GM21717 (cell line): Measurements from ENCODE around the gene SERTM1.

Experiments
- ATAC-seq: cut with Tn5 transposase; IDR thresholded peaks from one replicate; pipeline ENCODE4 v1.9.1; 2021; ENCODE audit warnings: mild to moderate bottlenecking, moderate library complexity; ENCODE audit not compliant: unreplicated experiment

The SERTM1 gene

DNA sequence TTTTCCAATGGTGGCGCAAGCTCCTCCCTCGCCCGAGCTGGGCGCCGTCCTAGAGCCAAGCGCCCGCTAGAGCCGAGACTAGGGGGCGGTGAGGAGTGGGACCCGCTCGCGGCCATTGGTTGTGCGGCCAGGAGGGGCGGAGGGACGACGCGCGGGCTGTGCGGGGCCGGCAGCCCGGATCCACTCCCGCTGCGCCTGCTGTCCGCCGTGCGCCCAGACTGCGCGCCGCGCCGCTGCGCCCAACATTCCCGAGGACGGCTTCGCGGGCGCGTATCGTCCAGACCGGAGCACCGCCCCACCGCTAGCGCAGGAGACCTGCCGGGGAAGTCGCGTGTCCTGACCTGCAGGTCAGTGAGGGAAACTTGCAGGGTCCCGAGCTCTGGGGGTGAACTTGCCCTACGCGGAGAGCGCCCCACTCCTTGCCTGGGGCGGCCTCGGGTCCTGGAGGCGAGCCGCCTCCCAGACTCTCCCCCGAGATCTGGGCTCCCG, at the start of gene SERTM1:
TSS of gene SERTM1 (plus strand) at position 183 of the 489 bp plus-strand sequence. CDS start 21,059 bp downstream, outside the sequence.
- ATAC-seq = no peak

DNA sequence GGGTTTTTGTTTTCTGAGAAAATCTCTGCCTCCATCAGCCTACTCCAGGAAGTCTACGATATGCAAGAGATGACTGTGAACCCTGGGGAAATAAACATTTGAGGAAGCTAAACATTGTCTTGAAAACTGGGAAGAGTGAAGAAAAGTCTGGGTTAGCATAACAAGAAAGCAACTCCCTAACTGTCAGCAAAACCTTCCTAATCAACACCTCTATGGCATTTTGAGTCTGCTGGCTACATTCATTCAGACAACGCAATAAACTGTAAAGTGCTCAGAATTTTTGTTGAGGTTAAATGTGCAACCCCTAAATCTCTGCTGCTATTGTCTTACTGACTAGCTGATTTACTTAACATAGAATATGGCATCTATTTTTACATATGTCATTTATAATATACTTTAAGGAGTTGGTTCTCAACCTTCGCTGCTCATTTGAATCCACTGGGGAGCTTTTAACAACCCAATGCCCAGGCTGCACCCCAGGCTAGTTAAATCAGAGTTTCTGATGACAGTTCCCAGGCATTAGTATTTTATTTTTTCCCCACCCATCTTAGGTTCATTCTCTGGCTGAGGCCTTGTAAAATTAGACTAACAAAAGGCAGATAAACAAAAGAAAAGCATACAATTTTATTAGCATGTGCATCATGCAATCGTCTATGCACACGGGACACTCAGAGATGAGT, 45.3 kb upstream of the SERTM1 start:
- no peak for ATAC-seq

DNA sequence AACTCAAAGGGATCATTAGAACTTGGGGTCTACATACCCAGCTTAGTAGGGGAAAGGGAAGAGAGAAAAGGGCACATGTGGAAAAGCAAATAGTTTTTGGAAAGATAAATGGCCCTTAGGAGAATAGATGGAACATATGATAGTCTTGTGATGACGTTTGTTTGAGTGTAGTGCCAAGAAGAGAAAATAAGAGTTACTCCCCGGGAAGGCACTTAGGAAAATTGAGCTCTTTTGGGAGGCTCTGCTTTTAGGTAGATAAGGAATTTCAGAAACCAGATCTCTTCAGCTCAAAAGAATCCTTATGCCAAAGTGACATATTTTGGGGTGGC, 44.8 kb upstream of the SERTM1 start:
- no peak for ATAC-seq

DNA sequence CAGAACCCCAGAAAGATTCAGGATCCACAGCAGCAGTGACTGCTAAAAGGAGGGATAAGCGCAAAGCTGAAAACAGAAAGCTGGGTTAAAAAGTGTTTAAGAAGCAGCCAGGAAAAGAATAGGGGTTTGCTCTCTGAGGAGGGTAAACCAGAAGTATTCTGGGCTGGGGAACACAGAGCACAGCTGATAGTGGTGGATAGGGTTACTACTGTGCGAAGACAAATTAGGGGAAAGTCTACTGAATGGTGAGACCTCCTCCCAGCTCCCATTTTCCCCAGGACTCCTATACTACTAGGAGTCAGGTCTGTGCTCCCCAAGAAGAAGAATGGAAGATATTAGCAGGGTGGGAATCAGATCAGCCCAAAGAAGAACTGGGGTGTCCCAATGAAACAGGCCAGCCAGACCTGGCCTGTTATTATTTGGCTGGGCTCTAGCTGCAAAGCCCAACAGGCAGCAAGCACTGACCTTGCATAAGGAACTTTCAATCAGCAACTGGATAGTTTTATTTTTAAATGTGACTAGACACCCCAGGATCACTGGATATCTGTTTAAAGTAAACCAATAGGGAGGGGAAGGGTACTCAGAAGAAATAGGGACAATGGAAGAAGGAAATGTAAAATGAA, 43.5 kb upstream of the SERTM1 start:
- no peak for ATAC-seq

DNA sequence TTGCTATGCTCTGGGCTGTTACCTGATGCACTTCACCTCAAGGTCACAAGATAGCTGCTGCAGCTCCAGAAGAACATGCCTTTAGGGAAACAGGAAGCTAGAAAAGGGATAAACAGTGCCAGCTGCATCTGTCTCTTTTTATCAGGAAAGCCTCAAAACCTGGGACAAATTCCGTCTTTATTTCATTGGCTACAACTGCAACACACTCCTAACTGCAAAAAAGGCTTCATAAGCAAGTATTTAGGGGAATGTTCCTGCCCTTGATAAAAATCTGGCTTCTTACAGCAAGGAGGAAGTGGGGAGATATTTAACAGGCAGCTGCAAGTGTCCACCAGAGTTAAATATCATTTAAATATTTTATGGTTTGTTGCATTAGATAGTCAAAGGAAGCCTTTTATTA, 34.2 kb upstream of the SERTM1 start:
- no peak for ATAC-seq

DNA sequence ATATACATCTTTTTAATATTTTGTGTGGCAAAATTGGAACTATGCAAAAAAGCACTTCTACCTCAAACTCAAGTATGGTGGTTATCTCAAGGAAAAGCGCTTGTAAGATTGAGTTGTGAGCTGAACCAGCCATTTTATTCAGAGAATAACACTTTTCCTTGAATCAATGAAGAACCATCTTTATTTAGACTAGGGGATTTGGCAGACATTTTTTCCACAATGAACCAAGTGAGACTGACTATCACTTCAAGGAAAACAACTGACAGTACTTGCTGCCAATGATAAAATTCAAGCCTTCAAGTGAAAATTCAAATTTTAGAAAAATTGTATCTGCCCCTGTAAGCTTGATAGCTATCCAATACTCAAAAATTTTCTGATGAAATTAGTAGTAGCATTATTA, 23.2 kb upstream of the SERTM1 start:
- ATAC-seq = no peak

DNA sequence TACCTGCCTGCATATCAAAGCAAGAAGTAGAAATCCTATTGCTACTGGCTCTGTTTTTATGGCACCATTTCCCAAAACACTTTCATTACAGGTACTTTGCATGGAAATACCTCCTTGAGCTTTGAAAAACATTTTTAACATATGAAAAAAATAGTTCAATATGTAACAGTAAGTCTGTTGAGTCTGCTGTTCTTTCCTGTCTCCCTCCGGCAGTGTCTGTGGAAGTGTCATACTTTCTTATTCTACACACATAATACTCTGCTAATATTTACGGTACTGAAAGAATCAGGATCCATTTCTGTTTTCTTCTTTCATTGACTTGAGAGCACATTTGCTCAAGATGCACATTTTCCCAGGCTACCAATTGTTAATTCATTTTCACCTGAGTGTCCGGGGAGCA, 8.2 kb upstream of the SERTM1 start:
- no peak for ATAC-seq

DNA sequence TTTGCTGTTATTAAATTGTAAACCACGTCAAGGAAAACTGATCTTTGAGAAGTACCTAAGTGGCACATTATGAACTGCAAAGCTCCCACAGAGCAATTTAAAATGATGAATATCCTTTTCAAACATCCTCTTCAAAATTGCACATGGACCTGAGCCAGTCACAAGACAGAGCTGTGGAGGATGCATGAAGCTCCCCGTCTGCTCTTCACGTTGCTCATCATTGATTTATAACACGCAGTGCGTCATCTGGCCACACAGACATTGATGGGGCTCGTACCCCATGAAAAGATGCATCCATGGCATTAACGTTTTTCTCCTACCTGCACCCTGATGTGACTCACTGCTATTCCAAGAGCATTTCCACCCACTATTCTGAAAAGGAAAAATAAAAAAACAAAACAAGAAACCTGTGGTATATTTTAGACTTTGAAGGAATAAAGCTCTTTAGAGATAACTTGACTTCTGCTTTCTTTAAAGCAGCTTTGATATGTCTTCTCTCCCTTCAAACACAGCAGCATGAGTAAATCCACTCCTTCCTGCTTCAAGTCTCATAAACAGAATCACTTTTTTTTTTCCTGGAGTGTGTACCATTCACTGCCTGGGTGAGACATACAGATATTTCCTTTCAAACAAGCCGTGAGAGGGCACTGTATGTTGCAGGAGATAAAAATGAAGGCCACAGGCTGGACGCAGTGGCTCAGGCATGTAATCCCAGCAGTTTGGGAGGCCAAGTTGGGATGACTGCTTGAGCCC, 7.2 kb upstream of the SERTM1 start:
- no peak for ATAC-seq

DNA sequence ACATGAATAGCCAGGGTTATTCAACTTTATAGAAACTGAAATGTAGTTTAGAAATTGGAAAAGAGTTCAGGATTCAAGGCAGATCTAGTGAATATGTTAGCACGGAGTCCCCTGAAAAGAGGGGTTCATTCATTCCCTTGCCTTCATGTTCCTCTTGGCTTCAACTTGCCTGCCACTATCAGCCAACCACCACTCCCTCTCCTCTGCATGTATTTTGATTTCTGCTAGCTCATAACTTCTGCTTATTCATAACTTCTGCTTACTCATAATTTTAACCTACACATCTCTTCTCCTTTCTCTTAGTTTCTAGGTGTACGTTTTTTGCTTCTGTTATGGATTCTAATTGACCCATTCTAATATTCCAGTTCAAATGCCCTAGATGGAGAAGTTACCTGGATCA, 5.5 kb upstream of the SERTM1 start:
- no peak for ATAC-seq

DNA sequence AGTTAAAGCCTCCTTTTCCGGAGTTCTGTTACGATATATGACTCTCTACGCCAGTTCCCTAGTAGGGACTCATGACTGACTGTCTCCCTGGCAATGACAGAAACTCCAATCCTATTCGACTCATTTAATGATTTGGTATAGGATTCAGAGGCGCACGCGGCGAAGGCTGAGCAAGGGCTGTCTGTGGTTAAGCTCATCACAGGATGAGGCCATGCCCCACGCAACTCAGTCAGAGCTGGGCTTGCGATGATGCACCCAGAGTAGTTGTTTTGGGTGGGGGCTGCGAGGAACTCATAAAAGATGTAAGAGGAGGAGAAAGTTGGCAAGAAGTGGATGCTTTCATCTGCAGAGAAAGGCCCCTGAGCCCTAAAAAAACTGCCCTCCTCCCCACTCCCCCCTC, 468 bp upstream of the SERTM1 start:
- ATAC-seq = no peak

DNA sequence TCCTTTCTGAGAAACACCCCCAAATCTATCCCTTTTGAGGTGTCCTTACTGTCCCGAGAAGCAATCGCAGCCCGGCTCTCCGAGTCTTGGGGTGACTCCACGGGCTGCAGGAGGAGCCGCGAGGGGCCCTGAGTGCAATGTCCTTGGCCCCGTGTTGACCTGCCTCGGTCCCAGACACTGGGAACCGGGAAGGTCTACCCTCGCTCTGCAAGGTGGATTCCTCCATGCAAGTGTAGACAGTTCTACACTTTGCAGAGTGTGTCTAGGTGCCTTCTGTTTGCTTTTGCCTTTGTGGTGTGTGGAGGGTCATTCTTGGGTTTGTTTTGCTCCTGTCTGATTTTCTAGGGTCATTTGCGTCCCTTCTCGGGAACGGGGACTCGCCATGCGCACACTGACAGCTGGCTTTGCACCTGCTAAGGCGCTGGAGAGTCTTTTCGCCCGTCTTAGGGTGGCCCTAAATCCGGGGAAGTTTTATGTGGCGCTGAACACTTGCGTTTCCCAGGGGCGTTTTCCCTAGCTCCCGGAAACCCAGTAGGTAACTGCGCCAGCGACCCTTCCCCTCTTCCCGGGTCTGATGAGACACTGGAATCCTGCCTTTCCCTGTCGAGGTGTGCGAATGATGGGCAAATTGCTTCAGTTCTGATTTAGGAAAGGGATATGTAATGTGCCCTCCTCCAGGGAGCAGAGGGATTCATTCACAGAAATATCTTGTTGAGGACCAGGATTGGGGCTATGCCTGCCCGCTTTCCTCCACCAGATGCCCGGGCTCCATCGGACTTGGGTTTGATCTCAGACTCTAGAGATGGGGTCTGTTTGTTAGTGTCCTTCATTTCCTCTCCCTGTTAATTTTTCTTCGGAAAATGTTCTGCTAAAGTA, 755 bp downstream of the SERTM1 start:
- no peak for ATAC-seq

DNA sequence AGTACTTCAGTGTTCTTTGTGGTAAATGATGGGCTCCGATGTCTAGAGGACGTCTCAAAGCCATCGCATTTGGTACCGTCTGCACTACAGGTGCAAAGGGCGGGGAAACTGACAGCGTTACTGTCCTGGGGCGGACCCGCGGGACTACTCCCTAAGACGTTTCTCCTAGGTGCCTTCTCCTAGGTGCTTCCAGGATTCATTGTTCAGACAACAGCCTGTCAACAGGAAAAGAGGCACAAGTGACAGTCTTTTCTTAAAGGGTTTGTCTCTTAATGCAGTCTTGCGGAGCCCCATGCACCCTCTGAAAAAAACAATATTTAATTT, 1.4 kb downstream of the SERTM1 start:
- no peak for ATAC-seq

DNA sequence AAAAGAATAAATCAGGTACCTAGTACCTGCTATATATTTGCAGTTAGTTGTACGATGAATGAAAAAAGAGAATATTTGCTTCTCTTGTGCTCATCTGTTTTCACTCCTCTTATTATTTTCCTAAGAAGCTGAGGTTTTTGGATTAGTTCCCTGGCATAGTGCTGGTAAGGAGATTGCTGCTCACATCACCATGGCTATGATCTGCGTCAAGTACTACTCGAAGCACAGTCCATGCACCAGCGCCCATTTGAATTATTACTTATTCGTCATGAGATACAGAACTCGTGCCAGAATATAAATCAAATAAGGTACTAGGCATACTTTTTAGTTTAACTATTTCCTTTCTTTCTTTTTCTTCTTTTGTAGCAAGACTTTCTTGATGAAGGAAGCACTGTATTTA, 7.1 kb downstream of the SERTM1 start:
- no peak for ATAC-seq

DNA sequence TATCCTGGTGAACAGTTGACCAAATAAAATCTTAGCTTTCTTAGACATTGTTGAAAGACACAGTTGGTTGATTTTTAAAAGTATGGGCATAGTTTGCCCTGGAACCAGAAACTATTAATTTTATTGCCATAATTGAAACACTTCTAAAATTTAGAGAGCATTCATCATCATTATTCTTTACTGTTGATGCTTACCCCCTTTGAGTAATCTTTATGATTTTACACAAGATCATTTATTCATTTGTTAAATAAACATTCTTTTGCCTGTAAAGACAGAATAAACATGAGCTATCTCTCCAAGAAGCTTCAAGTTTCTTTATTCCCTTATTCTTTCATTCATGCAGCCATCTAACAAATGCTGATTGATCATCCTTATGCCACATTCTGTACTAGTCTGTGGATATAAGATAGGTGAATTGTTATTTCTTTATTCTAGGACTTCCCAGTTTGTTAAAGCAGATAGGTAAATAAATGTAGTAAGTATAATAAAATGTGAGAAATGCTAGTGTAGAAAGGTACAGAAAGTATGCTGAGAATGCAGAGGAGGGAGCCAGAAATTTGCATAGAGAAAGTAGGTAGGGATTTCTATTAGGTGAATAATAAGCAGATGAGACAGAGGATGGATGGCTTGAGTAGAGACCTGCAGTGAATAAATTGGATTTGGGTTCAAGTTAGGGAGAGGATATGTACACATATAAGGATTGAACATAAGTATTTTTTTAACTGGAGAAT, 8.2 kb downstream of the SERTM1 start:
- ATAC-seq = no peak

DNA sequence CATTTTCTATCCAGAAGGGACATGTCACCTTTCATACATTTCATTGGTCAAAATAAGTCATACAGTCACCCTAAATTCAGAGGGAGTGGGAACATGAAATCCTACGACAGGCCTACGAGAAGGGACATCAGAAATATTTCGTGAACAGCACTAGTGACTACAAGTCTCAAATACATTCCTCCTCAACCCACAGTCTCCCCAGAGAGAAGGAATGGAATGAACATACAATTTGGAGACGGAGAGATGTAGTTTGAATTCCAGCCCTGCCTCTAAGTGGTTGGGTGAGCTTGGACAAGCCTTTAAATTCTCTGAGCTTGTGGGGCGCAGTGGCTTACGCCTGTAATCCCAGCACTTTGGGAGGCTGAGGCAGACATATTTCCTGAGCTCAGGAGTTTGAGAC, 9.9 kb downstream of the SERTM1 start:
- ATAC-seq = no peak

DNA sequence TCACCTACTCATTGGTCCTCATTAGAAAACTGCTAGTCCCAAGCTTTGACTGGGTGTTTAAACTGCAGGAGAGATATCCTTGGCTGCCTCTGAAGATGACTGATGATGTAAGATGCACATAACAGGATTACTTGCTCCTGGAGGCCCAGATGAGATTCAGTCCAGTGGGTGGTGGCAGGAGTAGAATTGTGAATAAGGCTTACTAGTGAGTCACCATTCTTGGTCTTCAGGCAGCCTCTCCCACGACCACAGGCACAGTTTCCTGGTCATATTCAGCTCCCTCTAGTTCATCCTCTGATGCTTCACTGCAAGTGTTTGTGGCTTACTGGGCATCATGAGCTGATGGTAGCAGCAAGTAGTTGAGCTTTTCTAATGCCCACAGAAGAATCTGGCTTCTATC, 12.1 kb downstream of the SERTM1 start:
- ATAC-seq = no peak

DNA sequence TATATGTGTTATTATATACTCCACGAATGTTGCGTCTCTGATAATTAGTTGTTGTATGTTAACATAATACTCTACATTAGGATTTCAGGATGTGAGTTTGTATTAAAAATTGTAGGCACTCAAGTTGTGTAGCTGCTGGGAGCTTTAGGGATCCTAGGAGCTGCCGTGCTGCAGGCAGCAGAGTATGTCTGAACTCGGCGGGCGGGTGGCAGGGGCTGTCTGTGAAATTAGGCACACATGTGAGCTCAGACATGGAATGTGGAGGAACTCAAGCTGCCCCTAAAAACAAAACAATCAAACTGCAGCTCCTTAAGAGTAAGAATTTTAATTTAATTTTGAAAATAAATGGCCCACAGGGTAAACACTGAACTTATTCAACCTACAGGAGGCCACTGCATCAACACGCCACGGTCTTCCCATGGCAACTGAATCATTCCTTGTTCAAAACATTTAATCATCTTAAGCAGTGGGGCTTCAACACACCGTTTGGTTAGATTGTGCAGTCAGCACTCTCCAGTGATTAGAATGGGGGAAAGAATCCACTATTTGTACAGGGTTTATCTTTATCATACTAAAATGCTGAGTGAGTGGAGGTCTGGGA, 22.7 kb downstream of the SERTM1 start:
- ATAC-seq = no peak

DNA sequence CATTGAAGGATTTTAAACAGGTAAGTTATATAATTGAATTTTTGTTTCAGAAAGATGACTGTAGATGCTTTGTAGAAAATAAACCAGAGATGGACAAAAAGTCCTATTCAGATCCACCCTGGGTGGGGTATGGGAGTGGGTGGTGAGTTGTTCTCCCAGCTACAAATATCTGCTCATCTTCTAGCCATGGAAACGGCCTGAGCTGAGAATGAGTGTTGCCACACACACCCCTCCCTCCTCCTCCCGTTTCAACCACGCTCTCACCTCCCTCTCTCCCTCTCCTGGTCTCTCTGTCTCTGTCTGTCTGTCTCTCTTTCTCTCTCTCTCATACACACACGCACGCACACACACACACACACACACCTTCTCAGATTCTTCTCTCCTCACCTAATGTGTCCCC, 26.4 kb downstream of the SERTM1 start:
- no peak for ATAC-seq

DNA sequence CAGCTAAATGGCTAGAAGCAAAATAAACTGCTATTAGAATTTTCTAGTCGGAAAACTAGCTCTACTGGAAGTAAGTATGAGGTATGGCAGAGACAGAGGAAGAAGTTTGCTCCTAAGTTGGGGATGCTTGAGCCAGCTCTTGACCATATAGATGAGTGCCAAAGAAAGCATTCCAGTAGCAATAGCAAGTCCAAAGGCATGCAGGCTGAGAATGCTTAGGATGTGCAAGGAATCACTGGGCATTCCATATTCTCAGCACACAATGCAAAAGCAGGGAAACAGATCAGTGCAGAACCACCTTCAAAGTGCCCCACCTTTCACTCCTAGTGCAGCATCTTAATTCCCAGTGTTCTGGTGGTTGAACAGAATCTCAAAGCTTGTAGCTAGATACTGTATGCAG, 32.9 kb downstream of the SERTM1 start:
- no peak for ATAC-seq

DNA sequence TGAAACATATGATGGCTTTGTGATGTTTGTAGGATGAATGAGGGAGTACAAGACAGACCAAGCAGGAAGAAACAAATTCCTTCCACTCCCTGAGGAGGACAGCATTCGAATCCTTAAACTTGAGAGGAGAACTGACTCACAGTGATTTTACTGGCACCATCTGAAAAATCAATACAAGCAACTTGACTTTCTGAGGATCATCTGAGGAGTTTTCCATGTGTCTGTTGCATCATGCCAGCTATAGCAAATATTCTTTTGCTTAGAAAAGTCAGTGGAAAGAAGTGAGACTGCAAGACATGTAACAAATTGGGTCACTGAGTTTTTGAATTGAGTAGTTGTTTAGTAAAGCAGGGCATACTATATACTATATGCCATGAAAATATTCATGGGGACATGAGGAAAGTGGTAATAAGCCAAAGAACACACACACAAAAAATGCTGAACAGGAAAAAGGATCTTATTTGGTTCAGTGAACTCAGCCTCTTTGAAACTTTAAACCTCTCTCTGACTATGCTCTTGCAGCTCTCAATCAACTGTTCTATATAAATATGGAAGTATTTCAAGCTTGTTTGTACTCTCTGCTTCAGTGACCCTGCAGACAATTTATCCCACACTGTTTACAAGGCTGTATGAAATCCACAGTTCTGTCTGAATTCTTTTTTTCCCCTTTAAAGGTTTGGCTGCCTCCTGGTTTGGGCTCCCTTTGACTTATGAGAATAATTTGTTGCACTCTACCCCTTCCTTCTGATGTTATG, 35.5 kb downstream of the SERTM1 start:
- no peak for ATAC-seq
